GM18858 (cell line): ENCODE data around the gene ZDHHC7.

Source experiments
- ATAC-seq: cut with Tn5 transposase; IDR thresholded peaks from one replicate; pipeline ENCODE4 v1.9.1; 2021; ENCODE audit not compliant: unreplicated experiment

ZDHHC7 gene

DNA sequence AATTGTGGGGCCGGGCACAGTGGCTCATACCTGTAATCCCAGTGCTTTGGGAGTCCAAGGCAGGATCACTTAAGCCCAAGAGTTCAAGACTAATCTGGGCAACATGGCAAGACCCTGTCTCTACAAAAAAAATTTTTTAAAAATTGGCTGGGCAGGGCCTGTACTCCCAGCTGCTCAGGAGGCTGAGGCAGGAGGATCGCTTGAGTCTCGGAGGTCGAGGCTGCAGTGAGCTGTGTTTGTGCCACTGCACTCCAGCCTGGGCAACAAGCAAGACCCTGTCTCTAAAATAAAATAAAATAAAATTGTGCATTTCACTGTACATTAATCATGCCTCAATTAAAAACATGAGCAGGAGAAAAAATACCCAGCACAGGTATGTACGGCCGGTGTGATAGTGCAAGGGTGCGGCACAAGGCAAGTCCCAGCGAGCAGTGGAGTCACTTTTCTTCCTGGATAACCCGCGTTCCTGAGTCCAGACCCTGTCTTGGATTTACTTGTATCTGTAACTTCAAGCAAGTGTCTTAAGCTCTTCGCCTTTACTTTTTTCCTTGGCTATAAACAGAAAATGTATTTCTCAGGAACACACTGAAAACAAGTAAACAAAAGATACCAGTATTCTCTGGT is 11.4 kb downstream of the ZDHHC7 start:
- ATAC-seq: no peak

GRCh38 chr16:84999200-84999599 is 12.1 kb downstream of the ZDHHC7 start:
- no peak for ATAC-seq

- no peak for ATAC-seq
These were observed 15.0 kb downstream of the ZDHHC7 start for GRCh38 chr16:84996365-84996764.

- no peak for ATAC-seq
These were observed 15.7 kb downstream of the ZDHHC7 start for GRCh38 chr16:84995663-84996062.

DNA sequence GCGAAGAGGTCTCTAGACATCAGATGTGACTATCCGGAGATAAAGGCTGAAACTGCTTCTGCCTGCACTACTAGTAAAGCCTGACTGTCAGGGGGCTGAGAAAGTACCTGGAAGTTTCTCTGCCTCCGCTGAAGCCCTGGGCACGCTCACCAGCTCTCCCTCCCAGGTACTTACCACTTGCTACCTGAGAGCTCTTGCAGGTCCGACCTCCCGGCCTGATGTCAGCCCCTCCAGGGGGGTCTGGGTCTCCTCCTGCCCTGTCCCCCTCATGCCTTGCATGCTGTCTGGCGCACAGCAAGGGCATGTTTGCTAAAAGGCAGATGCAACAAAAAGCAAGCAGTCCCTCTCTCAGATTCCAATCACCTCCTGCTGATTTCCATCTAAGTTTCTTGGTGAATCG is 17.4 kb downstream of the ZDHHC7 start:
- ATAC-seq: no peak

- no peak for ATAC-seq
These were observed 18.6 kb downstream of the ZDHHC7 start for GRCh38 chr16:84992717-84993075.

DNA sequence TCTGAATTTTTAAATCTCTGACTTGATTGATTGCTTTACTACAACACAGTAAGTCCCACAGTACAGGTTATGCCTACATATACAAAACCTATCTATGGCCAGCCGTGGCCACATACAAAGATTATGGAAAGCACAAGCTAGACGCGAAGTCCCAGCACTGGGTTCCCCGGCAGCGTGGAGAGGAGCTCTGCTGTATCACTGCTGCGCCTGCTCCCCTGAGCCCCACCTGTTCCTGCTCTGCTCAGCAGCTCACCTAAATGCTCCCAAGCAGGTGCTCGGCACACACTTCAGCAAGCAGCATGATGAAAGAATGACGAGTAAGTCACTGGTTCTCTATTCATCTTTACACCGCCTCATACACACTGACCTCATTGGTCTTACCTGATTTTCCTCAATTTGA is 20.6 kb downstream of the ZDHHC7 start:
- no peak for ATAC-seq

GRCh38 chr16:84989749-84990620 is 21.4 kb downstream of the ZDHHC7 start:
- ATAC-seq: no peak

DNA sequence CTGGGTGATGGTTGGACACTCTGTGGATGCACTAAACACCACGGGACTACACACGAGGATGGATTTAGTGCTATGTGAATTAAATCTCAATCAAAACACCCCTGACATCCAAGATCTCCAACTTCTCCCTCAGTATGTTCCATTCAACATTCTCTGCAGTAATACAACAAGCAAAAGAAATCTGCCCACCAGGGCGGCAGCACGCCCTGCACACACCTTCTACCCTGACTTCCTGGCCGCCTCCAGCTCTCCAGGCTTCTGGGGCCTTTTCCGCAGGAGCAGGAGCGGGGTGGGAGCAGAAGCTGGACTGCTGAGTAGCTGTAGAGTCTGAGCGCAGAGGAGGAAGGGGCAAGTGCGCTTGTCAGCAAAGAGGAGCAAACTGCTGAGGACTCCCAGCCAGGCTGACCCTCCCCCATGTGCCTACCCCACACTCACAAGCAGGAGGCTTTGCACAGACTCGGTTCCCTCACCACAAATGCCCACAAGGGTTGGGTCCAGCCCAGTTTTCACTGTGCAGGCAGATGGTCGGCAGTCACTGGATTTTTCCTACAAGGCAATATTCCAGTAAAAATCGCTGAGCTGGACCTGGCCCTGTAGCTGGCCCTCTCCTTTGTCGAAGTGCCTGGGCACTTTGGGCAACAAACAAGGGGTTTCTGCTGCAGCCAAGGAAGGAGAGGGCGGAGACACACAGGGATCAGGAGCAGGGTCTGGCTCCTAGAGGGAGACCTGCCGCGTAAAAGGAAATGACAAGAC is 22.8 kb downstream of the ZDHHC7 start:
- ATAC-seq: no peak

DNA sequence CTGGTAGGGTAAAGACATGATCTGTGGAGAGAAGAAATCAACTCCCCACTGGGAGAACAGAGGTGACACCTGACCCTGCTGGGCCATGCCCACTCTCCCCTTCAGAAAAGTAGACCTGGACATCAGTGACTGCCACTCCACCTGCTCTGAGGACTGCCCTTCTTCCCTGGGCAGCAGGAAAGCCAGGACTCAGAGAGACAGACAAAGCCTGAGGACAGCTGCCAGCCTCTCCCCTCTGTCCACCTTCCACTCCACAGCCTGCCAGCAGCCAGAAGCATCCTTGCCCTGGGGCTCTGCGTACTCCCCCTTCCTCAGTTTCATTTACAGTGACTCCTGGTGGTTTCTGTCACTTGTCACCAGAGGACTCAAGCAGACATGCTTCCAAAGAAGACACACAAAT is 24.5 kb downstream of the ZDHHC7 start:
- no peak for ATAC-seq

GRCh38 chr16:84986102-84986501 is 25.2 kb downstream of the ZDHHC7 start:
- ATAC-seq: no peak

DNA sequence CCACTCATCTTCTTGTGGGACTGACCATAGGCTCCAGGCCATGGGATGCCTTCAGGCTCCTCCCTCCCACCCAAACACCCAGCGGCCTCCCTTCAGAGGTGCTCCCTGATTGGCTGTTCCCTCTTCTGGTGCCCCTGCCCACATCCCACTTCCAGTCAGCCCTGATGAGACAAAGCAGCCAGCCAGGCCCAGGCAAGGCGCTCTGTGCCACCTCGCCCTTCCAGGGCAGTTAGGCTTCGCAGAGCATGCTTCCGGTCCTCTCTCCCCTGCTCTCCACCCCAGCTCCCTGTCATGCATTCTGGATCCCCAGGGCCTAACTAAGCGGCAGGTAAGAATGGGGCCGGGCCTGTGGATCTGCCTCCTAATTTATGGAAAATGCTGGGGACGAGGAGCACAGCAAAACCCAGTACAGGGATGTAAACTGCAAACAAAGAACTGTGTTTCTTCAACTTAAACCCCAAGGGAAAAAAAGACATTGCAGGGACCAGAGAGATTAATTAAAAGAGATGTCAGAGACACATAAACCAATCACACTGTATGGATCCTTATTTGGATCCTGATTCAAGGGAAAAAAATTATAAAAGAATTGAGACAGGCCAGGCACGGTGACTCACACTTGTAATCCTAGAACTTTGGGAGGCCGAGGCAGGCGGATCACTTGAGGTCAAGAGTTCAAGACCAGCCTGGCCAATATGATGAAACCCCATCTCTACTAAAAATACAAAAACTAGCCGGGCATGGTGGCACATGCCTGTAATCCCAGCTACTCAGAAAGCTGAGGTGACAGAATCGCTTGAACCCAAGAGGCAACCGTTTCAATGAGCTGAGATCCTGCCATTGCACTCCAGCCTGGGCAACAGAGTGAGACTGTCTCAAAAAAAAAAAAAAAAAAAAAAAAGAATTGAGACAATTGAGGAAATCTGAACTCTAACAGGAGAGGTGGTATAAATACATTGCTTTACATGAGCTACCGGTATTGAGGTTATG is 26.0 kb downstream of the ZDHHC7 start:
- ATAC-seq: no peak

- ATAC-seq: no peak
These were observed 28.9 kb downstream of the ZDHHC7 start for GRCh38 chr16:84982434-84982833.

DNA sequence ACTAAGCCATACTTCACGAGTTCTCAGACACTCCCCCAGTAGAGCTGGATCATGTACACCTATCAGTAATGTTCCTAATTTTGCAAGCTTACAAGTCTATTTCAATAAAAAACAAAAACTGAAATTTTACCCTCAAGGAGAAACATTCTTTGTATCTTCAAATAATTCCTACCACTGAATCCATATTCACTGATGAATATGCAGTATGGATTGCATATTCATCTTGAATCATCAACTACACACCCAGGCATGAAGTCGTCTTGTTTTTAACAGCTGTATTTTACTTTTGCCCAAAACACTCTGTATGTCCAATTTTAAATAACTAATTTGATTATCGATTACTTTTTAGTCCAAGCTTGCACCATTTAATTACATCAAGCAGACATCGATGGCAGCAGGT is 31.8 kb downstream of the ZDHHC7 start:
- no peak for ATAC-seq

DNA sequence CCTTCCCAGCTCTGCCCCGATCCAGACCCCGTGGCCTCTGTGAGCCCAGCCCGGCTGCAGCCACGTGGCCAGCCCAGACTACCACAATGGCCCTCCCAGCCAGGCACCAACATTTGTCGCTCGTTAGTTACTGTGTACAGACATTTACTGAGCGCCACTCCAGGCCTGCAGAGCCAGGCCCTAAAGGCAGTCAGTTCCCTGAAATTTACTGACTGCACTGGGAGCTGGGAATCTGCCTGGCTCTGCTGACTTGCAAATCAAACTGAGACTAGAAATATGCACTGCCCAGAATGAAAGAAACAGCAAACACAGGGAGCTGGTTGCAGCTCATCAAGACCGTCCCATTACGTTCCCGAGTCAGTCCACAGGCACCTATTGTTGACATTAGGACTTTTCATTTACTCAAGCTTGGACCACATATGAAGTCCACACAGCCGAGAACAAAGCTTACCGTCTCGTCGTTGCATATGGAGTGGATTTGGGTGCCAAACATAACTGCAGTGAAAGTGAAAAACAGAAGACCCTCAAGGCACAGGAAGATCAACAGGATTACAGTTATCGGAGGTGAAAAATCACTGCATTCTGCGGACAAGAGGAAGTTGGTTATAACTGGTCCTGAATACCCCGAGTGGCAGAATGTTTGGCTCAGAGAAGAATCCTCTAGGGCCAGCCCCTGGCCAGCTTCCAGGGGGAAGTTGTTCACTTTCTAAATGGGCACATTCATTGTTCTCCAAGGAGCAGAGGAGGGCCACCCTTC is 34.5 kb downstream of the ZDHHC7 start:
- ATAC-seq: no peak

GRCh38 chr16:84975522-84975921 is 35.8 kb downstream of the ZDHHC7 start:
- ATAC-seq: no peak

GRCh38 chr16:84975066-84975465 is 36.3 kb downstream of the ZDHHC7 start:
- no peak for ATAC-seq

- ATAC-seq: no peak
These were observed 37.4 kb downstream of the ZDHHC7 start for GRCh38 chr16:84973776-84974523.

GRCh38 chr16:84973236-84973635 is 38.1 kb downstream of the ZDHHC7 start:
- ATAC-seq: no peak
